ENCODE measurements around the gene GOLGA8S.
"Not testable (repeated sequence)": the region's sequence is repeated elsewhere in the genome, so short reads cannot be mapped to it uniquely, and the experiment has no call there.

The GOLGA8S gene

GRCh38 chr15:23398357-23398756, 43.8 kb downstream of the GOLGA8S start:
- DNase-seq = not testable (repeated sequence)

- DNase-seq = not testable (repeated sequence)
These were observed 44.7 kb downstream of the GOLGA8S start for GRCh38 chr15:23399207-23399606.

GRCh38 chr15:23401627-23402026, 47.1 kb downstream of the GOLGA8S start:
- DNase-seq = no peak

GRCh38 chr15:23402140-23402539, 47.6 kb downstream of the GOLGA8S start:
- no peak for DNase-seq

- no peak for DNase-seq
These were observed 48.0 kb downstream of the GOLGA8S start for GRCh38 chr15:23402544-23402943.

GRCh38 chr15:23403550-23403949, 49.0 kb downstream of the GOLGA8S start:
- DNase-seq = no peak

- no peak for DNase-seq
These were observed 57.3 kb downstream of the GOLGA8S start for GRCh38 chr15:23411841-23412240.

- not testable (repeated sequence) for DNase-seq
These were observed 58.5 kb downstream of the GOLGA8S start for GRCh38 chr15:23412881-23413600.

Data from GDM1 (cell line).